ENCODE results near the gene CAMTA1. TPM values are rescaled to one million over a fixed set of nuclear protein-coding genes. Genes with fewer than 3 reads are reported as not detected.

Gene CAMTA1
- total RNA-seq, 1 donor from 2014 or later = 160 TPM

DNA sequence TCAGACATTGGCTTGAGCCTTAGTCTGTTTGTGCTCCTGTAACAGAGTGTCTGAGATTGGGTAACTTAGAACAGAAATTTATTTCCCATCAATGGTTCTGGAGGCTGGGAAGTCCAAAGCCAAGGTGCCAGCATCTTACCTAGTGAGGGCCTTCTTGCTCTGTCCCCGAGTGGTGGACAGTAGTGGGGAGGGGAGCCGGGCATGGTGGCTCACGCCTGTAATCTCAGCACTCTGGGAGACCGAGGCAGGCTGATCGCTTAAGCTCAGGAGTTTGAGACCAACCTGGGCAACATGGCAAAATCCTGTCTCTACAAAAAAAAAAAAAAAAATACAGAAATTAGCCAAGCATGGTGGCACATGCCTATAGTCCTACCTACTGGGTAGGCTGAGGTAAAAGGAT is 649.3 kb downstream of the CAMTA1 start:
- no peak for DNase-seq
- intact Hi-C loops (cut with micrococcal nuclease) = no loop called here

DNA sequence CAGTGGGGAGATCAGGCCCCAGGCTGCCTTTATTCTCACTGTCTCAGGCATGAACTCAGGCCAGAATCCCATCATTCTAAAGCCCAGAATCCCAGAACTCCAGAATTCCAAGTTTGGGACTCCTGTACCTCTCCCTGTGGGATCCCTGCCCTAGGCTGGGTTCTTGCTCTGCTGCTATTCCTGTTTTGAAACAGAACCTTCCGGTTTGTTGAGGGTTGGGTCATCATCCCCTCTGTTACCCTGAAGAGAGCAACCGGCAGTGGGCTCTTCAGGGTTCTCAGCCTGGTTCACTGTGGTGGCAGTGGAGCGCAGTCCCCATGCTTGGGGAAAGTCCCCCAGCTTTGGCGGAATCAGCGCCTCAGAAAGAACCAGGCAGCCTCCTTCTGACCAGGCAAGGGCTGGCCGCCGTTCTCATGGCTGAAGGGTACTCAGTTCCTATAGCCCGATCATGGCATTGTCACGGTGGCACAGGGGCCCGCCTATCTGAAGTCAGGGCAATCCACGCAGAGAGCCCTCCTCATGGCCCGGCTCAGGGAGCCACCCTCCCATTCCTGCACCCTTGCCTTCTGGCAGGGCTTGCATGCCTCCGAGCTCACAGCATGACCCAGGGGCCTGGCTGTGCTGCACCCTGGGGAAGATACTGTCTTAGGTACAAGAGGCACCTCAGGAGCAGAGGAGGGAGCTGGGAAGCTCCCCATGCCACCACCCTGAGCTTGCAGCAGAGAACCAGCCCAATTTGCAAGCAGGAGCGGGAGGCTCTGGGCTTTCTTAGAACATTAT is 650.2 kb downstream of the CAMTA1 start:
- intact Hi-C loops (cut with micrococcal nuclease) = no loop called here
- Histone ChIP-seq H3K27me3 (ENCODE audit: low read depth) (no peaks in the 10 kb centered on the region), H3K4me1 (no peaks in the 10 kb centered on the region), H3K27ac (replicated peaks) (no peak overlapping the region), H3K9me3 (replicated peaks) (no peaks in the 10 kb centered on the region), H3K4me3 (no peak overlapping the region), H3K36me3 (no peaks in the 10 kb centered on the region)
- TF ChIP-seq, protein P1, sequence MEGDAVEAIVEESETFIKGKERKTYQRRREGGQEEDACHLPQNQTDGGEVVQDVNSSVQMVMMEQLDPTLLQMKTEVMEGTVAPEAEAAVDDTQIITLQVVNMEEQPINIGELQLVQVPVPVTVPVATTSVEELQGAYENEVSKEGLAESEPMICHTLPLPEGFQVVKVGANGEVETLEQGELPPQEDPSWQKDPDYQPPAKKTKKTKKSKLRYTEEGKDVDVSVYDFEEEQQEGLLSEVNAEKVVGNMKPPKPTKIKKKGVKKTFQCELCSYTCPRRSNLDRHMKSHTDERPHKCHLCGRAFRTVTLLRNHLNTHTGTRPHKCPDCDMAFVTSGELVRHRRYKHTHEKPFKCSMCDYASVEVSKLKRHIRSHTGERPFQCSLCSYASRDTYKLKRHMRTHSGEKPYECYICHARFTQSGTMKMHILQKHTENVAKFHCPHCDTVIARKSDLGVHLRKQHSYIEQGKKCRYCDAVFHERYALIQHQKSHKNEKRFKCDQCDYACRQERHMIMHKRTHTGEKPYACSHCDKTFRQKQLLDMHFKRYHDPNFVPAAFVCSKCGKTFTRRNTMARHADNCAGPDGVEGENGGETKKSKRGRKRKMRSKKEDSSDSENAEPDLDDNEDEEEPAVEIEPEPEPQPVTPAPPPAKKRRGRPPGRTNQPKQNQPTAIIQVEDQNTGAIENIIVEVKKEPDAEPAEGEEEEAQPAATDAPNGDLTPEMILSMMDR (IDR thresholded peaks at IDR 0.05; ENCODE audit: borderline replicate concordance) = no peak
- DNase-seq = no peak

More for the DNA sequence above, 649.3 kb downstream of the CAMTA1 start:
- no peaks in the 10 kb centered on the region for H3K9me3 ChIP-seq (replicated peaks)
- no peaks in the 10 kb centered on the region for H3K4me1 ChIP-seq
- H3K27me3 ChIP-seq (ENCODE audit: low read depth) = no peaks in the 10 kb centered on the region
- no peak overlapping the region for H3K27ac ChIP-seq (replicated peaks)
- TF ChIP-seq, protein P1 (IDR thresholded peaks at IDR 0.05; ENCODE audit: borderline replicate concordance) = no peak
- no peak overlapping the region for H3K4me3 ChIP-seq
- H3K36me3 ChIP-seq = no peaks in the 10 kb centered on the region

DNA sequence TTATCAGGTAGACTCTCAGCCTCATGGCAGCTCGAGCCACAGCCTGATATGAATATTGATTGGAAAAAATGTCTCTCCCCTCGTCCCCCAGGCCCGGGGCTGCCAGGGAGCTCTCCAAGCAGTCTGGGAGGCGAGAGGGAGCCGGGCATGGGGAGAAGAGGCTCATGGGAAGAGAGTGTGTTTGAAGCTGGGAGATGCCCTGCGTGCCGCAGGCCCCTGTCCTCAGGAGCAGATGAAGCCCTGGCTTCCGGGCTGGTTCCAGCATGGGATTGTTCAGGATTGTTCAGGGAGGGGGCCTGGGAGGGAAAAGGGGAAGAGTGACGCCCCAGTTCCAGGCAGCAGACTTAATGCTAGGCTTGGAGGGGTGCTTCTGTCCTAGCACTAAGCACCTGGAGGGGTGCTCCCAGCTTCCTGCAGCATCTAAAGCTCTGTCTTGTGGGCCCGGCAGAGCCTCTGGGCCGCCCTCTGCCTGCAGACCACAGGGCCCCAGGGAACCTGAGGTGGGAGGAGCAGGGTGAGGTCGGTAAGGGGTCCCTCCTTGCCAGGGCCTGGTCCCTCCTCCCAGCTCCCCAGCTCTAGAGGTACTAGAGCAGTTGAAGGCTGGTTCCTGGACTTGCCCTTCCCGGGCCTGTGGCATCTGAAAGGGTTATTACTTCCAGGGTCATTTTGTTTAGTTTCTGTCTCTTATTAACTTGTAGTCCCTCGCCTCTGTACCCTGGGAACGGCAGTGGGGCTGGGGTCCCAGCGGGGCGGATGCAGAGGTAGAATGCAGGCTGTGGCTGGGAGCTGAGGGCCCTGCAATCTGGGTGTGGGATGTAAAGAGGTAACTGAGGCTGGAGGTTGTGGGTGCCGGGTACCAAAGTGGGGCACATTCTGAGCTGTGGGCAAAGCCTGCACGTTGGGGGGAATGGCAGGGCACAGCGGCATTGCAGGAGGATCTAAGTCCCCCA is 651.1 kb downstream of the CAMTA1 start:
- H3K9me3 ChIP-seq (replicated peaks) = no peaks in the 10 kb centered on the region
- no peak for DNase-seq
- H3K27me3 ChIP-seq (ENCODE audit: low read depth) = no peaks in the 10 kb centered on the region
- TF ChIP-seq, protein P1 (IDR thresholded peaks at IDR 0.05; ENCODE audit: borderline replicate concordance) = no peak
- no peak overlapping the region for H3K27ac ChIP-seq (replicated peaks)
- H3K36me3 ChIP-seq = no peaks in the 10 kb centered on the region
- no peak overlapping the region for H3K4me3 ChIP-seq
- no peaks in the 10 kb centered on the region for H3K4me1 ChIP-seq
- intact Hi-C loops (cut with micrococcal nuclease) = no loop called here

- DNase-seq = no peak
- H3K4me1 ChIP-seq = no peaks in the 10 kb centered on the region
- H3K9me3 ChIP-seq (replicated peaks) = no peaks in the 10 kb centered on the region
- H3K27ac ChIP-seq (replicated peaks) = no peak overlapping the region
- no peaks in the 10 kb centered on the region for H3K27me3 ChIP-seq (ENCODE audit: low read depth)
- intact Hi-C loops (cut with micrococcal nuclease) = no loop called here
- no peak overlapping the region for H3K4me3 ChIP-seq
- H3K36me3 ChIP-seq = no peaks in the 10 kb centered on the region
- TF ChIP-seq, protein P1 (IDR thresholded peaks at IDR 0.05; ENCODE audit: borderline replicate concordance) = no peak
Measured at GRCh38 chr1:7437036-7437435, 651.8 kb downstream of the CAMTA1 start.

DNA sequence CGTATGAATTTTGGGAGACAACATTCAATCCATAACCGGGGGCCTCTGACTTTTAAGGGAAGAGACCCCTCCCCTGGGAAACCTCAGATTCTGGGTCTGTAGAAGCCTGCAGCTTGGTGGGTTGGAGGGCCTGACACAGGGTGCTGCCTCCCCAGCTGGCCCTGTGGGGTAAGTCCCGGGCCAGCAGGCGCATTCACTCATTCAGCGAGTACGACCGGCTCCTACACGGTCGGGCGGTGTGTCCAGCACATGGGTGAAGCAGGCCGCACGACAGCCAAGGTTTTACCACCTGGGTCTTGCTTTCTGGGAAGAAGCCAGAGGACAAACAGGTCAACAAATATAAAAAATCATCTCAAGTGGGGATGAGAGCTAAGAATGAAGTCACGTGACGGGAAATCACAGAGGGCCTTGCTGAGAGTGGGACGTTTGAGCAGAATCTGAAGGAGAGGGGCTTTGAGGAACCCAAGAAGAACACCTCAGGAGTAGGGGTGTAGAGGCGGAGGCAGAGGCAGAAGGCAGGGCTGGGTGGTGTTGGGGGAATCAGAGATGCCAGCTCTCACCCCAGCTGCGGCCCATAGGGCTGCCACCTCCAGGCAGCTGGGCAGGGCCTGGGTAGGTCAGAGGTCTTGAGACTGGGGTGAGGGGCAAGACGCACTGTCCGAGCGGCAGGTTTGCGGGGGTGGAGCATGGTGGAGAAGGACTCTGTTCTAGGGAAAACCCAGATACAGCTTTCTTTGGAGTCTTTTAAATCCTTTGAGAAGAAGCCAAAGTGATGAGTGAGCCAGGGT is 652.5 kb downstream of the CAMTA1 start:
- Histone ChIP-seq H3K9me3 (replicated peaks) (no peaks in the 10 kb centered on the region), H3K4me3 (no peak overlapping the region), H3K36me3 (no peaks in the 10 kb centered on the region), H3K4me1 (no peaks in the 10 kb centered on the region), H3K27me3 (ENCODE audit: low read depth) (no peaks in the 10 kb centered on the region), H3K27ac (replicated peaks) (no peak overlapping the region)
- TF ChIP-seq, protein P1 (IDR thresholded peaks at IDR 0.05; ENCODE audit: borderline replicate concordance) = no peak
- intact Hi-C loops (cut with micrococcal nuclease) = no loop called here
- no peak for DNase-seq

All from left ventricle myocardium inferior (tissue), 1 donor.